RWPE1 (cell line): Measurements from ENCODE around the gene ZNF679.
"Not testable (repeated sequence)": the region's sequence is repeated elsewhere in the genome, so short reads cannot be mapped to it uniquely, and the experiment has no call there.

Experiments used
- CTCF ChIA-PET: fragments of 350-600 bp; sonication (Branson Sonifier 250); formaldehyde crosslinking; extraction: SDS; loops from one replicate; lab custom pipeline; 2021; lab: Yijun Ruan, JAX
- POLR2A ChIA-PET: fragments of 400-600 bp; formaldehyde crosslinking; extraction: SDS; loops from one replicate; lab custom pipeline; 2020; ENCODE audit warnings: antibody characterized with exemption; ENCODE audit not compliant: low non-redundant PET; lab: Yijun Ruan, JAX
- DNase-seq: peaks from one replicate; pipeline ENCODE4 v3.0.0; 2012; ENCODE audit warnings: low spot score
- H3K27ac ChIP-seq: fragments of 450-650 bp; 2 replicates; pipeline ENCODE4 v1.5.1; 2017
- TF ChIP-seq, protein P1 (sequence below): fragments of 450-650 bp; conservative IDR thresholded peaks from 2 replicates; pipeline ENCODE4 v1.5.1; 2017; ENCODE audit warnings: low read depth, mild to moderate bottlenecking

Gene ZNF679

DNA sequence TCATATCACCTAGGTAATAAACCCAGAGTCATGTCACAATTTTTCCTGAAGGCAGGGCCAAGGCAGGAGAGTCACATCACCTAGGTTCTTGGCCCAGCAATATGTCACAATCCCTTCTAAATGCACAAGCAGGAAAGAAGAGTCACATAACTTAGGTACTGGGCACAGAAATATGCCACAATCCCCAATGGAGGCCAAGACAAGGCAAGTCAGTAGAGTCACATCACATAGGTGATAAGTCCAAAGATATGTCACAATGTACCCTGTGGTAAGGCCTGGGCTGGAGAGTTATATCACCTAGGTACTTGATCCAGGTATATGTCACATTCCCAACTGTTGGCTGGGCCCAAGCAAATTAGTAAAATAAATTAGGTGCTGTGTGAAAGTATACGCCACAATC is at the start of gene ZNF679:
ZNF679 (plus strand) TSS at position 301 of the 400 bp plus-strand sequence. CDS start 20,644 bp downstream, outside the sequence.
- CTCF ChIA-PET, DNase-seq, H3K27ac ChIP-seq, POLR2A ChIA-PET: not testable (repeated sequence)

DNA sequence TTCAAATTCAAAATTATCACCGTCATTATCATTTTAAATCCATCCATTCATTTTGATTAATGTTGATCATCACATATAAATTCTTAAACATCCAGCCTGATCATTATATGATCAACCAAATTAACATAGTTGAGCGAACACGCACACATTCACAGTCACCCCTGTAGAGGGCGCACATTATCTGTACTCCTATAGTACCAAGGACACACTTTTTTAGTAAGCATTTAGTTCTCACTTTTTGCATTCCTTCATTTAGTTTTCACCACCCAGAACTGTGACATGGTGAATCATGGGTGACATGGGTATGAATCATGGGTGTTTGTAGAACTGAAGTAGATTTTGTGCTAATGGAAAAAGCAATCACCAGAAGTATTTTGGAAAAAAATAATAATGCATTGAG is 47.3 kb upstream of the ZNF679 start:
- CTCF ChIA-PET = no interaction called here
- no peak for DNase-seq

DNA sequence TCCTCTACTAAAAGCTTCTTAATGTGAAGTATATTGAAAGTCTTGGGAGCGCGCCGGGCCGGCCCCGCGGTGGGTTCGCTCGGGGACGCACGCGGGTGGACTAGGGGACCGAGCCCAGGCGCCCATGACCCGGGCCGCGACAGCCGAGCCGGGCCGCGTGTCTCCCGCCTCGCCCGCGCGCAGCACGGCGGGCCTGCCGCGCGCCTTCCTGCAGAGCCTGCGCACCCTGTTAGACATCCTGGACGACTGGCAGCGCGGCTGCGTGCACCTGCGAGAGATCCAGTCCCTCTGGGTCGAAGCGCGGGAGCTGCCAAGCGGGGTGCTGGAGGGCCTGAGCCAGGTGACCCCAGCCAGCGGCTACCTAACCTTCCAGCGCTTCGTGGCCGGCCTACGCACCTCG is 46.7 kb upstream of the ZNF679 start:
- TF ChIP-seq, protein P1, sequence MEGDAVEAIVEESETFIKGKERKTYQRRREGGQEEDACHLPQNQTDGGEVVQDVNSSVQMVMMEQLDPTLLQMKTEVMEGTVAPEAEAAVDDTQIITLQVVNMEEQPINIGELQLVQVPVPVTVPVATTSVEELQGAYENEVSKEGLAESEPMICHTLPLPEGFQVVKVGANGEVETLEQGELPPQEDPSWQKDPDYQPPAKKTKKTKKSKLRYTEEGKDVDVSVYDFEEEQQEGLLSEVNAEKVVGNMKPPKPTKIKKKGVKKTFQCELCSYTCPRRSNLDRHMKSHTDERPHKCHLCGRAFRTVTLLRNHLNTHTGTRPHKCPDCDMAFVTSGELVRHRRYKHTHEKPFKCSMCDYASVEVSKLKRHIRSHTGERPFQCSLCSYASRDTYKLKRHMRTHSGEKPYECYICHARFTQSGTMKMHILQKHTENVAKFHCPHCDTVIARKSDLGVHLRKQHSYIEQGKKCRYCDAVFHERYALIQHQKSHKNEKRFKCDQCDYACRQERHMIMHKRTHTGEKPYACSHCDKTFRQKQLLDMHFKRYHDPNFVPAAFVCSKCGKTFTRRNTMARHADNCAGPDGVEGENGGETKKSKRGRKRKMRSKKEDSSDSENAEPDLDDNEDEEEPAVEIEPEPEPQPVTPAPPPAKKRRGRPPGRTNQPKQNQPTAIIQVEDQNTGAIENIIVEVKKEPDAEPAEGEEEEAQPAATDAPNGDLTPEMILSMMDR = no peak
- POLR2A ChIA-PET = no interaction called here
- DNase-seq = no peak
- CTCF ChIA-PET = no interaction called here
- H3K27ac ChIP-seq = no peak overlapping the region

More for the DNA sequence above, 47.3 kb upstream of the ZNF679 start:
- H3K27ac ChIP-seq = no peak overlapping the region
- POLR2A ChIA-PET = no interaction called here
- TF ChIP-seq, protein P1 = no peak

DNA sequence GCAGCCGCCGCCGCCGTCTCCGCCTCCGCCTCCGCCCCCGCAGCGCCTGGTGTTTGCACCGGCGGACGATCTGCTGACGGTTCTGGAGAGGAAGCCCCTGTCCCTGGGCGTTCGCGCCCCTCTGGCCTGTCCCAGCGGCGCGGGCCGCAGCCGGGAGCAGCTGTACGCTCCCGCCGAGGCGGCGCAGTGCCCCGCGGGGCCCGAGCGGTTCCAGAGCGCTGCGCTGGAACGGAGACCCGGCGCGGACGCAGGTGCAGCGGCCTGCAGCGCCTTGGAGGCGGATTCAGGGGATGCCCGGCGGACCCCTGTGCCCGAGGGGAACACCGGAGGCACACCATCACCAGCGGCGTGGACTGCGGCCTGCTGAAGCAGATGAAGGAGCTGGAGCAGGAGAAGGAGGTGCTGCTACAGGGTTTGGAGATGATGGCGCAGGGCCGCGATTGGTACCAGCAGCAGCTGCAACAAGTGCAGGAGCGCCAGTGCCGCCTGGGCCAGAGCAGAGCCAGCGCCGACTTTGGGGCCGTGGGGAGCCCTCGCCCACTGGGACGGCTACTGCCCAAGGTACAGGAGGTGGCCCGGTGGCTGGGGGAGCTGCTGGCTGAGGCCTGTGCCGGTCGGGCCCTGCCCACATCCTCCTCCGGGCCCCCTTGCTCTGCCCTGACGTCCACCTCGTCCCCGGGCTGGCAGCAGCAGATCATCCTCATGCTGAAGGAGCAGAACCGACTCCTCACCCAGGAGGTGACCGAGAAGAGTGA is 46.1 kb upstream of the ZNF679 start:
- H3K27ac ChIP-seq = no peak overlapping the region
- ChIA-PET CTCF (no interaction called here), POLR2A (no interaction called here)
- DNase-seq = no peak
- TF ChIP-seq, protein P1 = no peak

DNA sequence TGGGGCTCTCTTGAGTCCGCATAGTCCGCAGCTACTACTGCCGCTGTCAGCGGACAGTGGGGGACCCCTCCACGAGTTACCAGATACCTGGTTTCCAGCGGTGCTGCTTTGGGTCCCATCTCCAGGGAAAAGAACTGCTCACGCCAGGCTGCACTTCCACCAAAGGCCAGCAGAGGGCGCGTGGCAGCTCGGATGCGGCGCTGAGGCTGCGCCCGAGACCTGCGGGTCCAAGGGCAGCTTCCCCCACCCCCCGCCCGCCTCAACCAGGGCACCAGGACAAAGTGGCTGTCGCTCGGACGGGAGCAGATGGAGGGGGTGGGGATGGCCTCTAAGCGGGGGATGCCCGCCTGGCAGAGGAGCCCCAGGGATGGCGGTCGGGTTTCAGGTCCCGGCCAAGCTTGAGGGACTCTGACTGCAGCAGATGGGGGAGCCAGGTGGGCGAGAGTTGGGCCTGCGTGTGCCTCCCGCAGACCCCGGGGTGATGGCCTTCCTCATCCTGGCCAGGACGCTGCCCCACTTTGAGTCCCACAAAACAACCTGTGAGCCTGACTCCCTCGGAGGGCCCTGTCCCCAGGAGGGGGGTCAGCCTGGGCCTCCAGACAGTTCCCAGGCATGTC is 45.0 kb upstream of the ZNF679 start:
- no peak overlapping the region for H3K27ac ChIP-seq
- DNase-seq = no peak
- TF ChIP-seq, protein P1 = no peak
- POLR2A ChIA-PET = no interaction called here
- CTCF ChIA-PET = interaction anchor here (0.8 kb wide), 1 partner anchor 23 kb away, joined by 3 read pairs; no protein-coding TSS in a partner anchor

DNA sequence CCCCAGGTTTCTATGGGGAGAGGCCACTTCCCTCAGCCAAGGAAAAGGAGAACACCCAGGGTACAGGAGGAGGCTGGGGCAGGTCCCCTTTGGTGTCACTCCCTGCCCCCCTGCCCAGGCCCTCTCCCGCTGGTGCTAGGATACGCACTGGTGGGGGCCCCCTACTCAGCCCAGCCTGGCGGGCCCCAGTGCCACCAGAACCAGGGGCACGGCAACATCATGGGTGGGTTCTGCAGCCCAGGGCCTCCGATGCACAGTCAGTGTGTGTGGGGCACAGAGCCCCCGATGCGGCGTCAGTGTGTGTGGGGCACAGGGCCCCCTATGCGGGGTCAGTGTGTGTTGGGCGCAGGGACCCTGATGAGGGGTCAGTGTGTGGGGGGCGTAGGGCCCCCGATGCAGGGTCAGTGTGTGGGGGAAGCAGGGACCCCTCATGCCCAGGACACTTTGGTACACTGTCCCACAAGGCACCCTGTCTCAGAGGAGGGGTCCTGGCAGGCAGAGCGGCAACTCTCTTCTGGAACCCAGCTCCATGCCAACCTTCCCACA is 44.4 kb upstream of the ZNF679 start:
- TF ChIP-seq, protein P1 = no peak
- CTCF ChIA-PET = no interaction called here
- no peak overlapping the region for H3K27ac ChIP-seq
- DNase-seq = no peak
- POLR2A ChIA-PET = no interaction called here

DNA sequence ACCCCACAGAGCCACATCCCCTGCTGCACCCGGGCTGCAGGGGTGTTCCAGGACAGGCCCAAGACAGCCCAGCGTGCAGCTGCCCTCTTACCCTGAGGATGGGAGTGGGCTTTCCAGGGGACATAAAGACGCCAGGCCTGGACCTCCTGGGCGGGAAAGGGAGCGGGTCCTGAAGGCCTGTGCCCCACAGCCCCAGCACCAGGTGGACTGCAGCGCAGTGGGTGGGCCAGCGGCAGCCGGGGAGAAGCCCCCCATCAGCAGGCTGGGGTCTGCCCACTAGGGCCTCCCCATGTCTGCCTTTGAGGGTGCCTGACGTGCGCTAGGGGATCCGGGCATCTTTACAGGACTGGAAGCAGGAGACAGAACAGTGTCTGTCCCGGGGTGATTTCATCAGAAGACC is 43.9 kb upstream of the ZNF679 start:
- CTCF ChIA-PET = no interaction called here

More for the DNA sequence above, 43.9 kb upstream of the ZNF679 start:
- POLR2A ChIA-PET = no interaction called here
- no peak for DNase-seq
- TF ChIP-seq, protein P1 = no peak
- H3K27ac ChIP-seq = no peak overlapping the region
